Hematopoietic multipotent progenitor cell (in vitro differentiated cells): ENCODE results near the gene GC. TPM values are rescaled to one million over a fixed set of nuclear protein-coding genes. Genes with fewer than 3 reads are reported as not detected.

Source experiments
- small RNA-seq: library from RNA; depleted of rRNA; stranded (forward); fragments of <200 nt; gene quantifications from one replicate; pipeline ENCODE3, GENCODE V24; 2012
- total RNA-seq: library from RNA; depleted of rRNA; stranded (reverse); fragments of >200 nt; gene quantifications from one replicate; pipeline ENCODE4 v1.2.3, GENCODE V29; 2012

The GC gene
- total RNA-seq, 1 donor = not detected

Small RNA genes within 50 kb of the gene (small RNA-seq; reads per million reads assigned to genes)
- gene RNA5SP163 = not detected

Other genes with a start within 250 kb of the GC start
- not detected for gene NPFFR2, start 247.9 kb upstream of the GC start, total RNA-seq